ENCODE data around the gene NR3C1.

GRCh38 chr5:143433670-143434069 is 30.2 kb upstream of the NR3C1 start:
- TF ChIP-seq POLR2AphosphoS5 (IDR thresholded peaks at IDR 0.05; ENCODE audit: insufficient read depth in 1 of 2, low read depth in 1 of 2) (no peak), POLR2A (IDR thresholded peaks at IDR 0.05) (no peak), CTCF (IDR thresholded peaks at IDR 0.05) (no peak)
